NT2/D1 (cell line): Measurements from ENCODE around the gene CHRNB4.

Experiments
- SUZ12 ChIP-seq: IDR thresholded peaks from 2 replicates; pipeline ENCODE4 v1.6.1; 2011; ENCODE audit not compliant: insufficient read length, insufficient read depth; ENCODE audit errors: extremely low read depth
- YY1 ChIP-seq: IDR thresholded peaks from 2 replicates; pipeline ENCODE4 v1.6.1; 2011; ENCODE audit not compliant: insufficient read length, insufficient read depth
- ZNF274 ChIP-seq: IDR thresholded peaks from 2 replicates; pipeline ENCODE4 v1.6.1; 2011; ENCODE audit warnings: mild to moderate bottlenecking, low read depth, low read length

GRCh38 chr15:78605201-78605600, 35.8 kb downstream of the CHRNB4 start:
- TF ChIP-seq YY1: no peak
- TF ChIP-seq ZNF274: no peak
- TF ChIP-seq SUZ12: no peak
